ENCODE results near the gene STARD8.

Gene STARD8

GRCh38 chrX:68697465-68698125 is 50.1 kb downstream of the STARD8 start:
- DNase-seq (ENCODE audit: low read depth) = no peak
- H3K4me3 ChIP-seq (ENCODE audit: low read depth, low read length) = no peak overlapping the region
- TF ChIP-seq, protein P1, sequence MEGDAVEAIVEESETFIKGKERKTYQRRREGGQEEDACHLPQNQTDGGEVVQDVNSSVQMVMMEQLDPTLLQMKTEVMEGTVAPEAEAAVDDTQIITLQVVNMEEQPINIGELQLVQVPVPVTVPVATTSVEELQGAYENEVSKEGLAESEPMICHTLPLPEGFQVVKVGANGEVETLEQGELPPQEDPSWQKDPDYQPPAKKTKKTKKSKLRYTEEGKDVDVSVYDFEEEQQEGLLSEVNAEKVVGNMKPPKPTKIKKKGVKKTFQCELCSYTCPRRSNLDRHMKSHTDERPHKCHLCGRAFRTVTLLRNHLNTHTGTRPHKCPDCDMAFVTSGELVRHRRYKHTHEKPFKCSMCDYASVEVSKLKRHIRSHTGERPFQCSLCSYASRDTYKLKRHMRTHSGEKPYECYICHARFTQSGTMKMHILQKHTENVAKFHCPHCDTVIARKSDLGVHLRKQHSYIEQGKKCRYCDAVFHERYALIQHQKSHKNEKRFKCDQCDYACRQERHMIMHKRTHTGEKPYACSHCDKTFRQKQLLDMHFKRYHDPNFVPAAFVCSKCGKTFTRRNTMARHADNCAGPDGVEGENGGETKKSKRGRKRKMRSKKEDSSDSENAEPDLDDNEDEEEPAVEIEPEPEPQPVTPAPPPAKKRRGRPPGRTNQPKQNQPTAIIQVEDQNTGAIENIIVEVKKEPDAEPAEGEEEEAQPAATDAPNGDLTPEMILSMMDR (IDR thresholded peaks at IDR 0.05; ENCODE audit: low read depth, low read length, missing control alignments) = no peak

- H3K4me3 ChIP-seq (ENCODE audit: low read depth, low read length) = no peak overlapping the region
- TF ChIP-seq, protein P1 (IDR thresholded peaks at IDR 0.05; ENCODE audit: low read depth, low read length, missing control alignments) = no peak
- DNase-seq (ENCODE audit: low read depth) = no peak
These were observed 51.5 kb downstream of the STARD8 start for GRCh38 chrX:68698942-68699341.

GRCh38 chrX:68699960-68700746 is 52.7 kb downstream of the STARD8 start:
- no peak overlapping the region for H3K4me3 ChIP-seq (ENCODE audit: low read depth, low read length)
- DNase-seq (ENCODE audit: low read depth) = no peak
- TF ChIP-seq, protein P1 (IDR thresholded peaks at IDR 0.05; ENCODE audit: low read depth, low read length, missing control alignments) = no peak

DNA sequence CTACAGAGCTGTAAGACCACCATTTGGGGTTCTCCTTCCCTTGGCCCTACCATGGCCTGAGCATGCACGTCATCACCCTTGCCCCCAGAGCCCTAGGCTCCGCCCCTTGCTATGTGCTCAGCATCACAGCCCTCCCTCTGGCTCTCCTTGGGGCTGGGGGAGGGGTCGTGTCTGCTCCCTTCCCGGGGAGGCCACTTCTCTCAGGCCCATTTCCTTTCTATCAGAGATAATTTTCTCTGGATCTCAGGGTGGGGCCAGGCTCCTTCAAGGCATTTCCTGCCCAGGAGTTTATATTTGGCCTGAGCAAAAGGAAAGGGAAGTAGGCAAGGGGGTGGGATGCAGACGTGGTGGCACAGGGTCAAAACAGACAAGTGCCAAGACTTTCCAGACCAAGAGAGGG is 55.9 kb downstream of the STARD8 start:
- no peak overlapping the region for H3K4me3 ChIP-seq (ENCODE audit: low read depth, low read length)
- no peak for DNase-seq (ENCODE audit: low read depth)
- TF ChIP-seq, protein P1 (IDR thresholded peaks at IDR 0.05; ENCODE audit: low read depth, low read length, missing control alignments) = no peak

DNA sequence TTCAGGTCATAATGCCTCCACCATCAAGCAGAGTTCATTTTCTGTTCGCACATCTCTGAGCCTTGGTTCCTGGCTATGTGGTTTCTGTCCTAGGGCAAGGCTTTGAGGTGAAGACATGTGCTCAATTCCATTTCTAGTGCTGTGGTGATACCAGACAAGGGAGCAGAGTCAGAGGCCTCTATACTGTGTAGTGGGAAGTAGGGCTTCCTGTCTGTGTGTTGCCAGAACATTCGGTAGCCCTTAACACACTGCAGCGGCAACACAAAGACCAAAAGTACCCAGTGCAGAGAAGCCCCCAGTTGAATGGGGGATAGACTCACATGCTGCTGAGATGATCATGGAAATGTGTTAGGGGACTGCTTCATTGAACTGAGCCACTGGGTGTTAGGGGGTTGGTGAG is 56.4 kb downstream of the STARD8 start:
- DNase-seq (ENCODE audit: low read depth) = no peak
- H3K4me3 ChIP-seq (ENCODE audit: low read depth, low read length) = no peak overlapping the region
- TF ChIP-seq, protein P1 (IDR thresholded peaks at IDR 0.05; ENCODE audit: low read depth, low read length, missing control alignments) = no peak

DNA sequence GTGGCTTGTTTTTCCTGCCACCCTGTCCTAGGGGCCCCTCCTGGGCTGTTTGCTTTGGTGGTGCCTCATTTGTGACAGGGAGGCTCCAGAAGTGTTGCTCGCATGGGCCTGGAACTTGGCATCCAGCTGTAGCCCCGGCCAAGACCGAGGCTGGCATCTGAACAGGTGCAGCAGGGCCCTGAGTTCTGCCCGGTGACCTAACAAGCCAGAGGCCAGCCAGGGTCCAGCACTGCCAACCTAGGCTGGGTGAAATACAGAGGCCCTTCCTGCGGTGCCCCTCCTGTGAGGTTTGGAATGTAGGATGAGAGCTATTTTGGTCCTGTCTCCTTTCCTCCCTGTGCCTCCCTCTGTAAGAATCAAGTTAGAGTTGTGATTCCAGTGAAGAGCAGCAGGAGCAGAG is 58.5 kb downstream of the STARD8 start:
- no peak for DNase-seq (ENCODE audit: low read depth)
- TF ChIP-seq, protein P1 (IDR thresholded peaks at IDR 0.05; ENCODE audit: low read depth, low read length, missing control alignments) = no peak
- H3K4me3 ChIP-seq (ENCODE audit: low read depth, low read length) = no peak overlapping the region

All from GM12864 (cell line).